Measurements from ENCODE around the gene ZSCAN25.
"Not testable (repeated sequence)": the region's sequence is repeated elsewhere in the genome, so short reads cannot be mapped to it uniquely, and the experiment has no call there.

The ZSCAN25 gene

GRCh38 chr7:99625961-99626360 lies 9.2 kb downstream of the ZSCAN25 start:
- H3K9me3 Mint-ChIP-seq = no peaks in the 10 kb centered on the region
- peaks cover 68% of the 10 kb centered on the region for H3K4me1 Mint-ChIP-seq
- peak overlapping the region; percentile 76 for H3K27ac Mint-ChIP-seq
- peak overlapping the region; percentile 6 for H3K4me3 Mint-ChIP-seq
- H3K27me3 Mint-ChIP-seq = no peaks in the 10 kb centered on the region
- H3K36me3 Mint-ChIP-seq = peaks cover 43% of the 10 kb centered on the region

- Mint-ChIP-seq H3K27ac (peak overlapping the region; percentile 76), H3K27me3 (no peaks in the 10 kb centered on the region), H3K36me3 (peaks cover 42% of the 10 kb centered on the region), H3K9me3 (no peaks in the 10 kb centered on the region), H3K4me3 (no peak overlapping the region), H3K4me1 (peaks cover 68% of the 10 kb centered on the region)
These were observed 9.9 kb downstream of the ZSCAN25 start for GRCh38 chr7:99626661-99627060.

- peaks cover 67% of the 10 kb centered on the region for H3K4me1 Mint-ChIP-seq
- H3K27ac Mint-ChIP-seq = no peak overlapping the region
- H3K4me3 Mint-ChIP-seq = no peak overlapping the region
- H3K36me3 Mint-ChIP-seq = peaks cover 39% of the 10 kb centered on the region
- H3K9me3 Mint-ChIP-seq = no peaks in the 10 kb centered on the region
- no peaks in the 10 kb centered on the region for H3K27me3 Mint-ChIP-seq
These were observed 10.8 kb downstream of the ZSCAN25 start for GRCh38 chr7:99627513-99627912.

- peaks cover 34% of the 10 kb centered on the region for H3K36me3 Mint-ChIP-seq
- no peaks in the 10 kb centered on the region for H3K9me3 Mint-ChIP-seq
- H3K27me3 Mint-ChIP-seq = no peaks in the 10 kb centered on the region
- peak overlapping the region; percentile 62 for H3K27ac Mint-ChIP-seq
- H3K4me1 Mint-ChIP-seq = peaks cover 61% of the 10 kb centered on the region
- H3K4me3 Mint-ChIP-seq = no peak overlapping the region
These were observed 12.0 kb downstream of the ZSCAN25 start for GRCh38 chr7:99628471-99629465.

GRCh38 chr7:99629643-99630042 lies 12.9 kb downstream of the ZSCAN25 start:
- Mint-ChIP-seq H3K9me3 (no peaks in the 10 kb centered on the region), H3K4me1 (peaks cover 52% of the 10 kb centered on the region), H3K27me3 (no peaks in the 10 kb centered on the region), H3K36me3 (peaks cover 29% of the 10 kb centered on the region), H3K4me3 (no peak overlapping the region), H3K27ac (no peak overlapping the region)

GRCh38 chr7:99631295-99632109 lies 14.8 kb downstream of the ZSCAN25 start:
- peaks cover 17% of the 10 kb centered on the region for H3K36me3 Mint-ChIP-seq
- H3K4me1 Mint-ChIP-seq = peaks cover 41% of the 10 kb centered on the region
- peak overlapping the region; percentile 41 for H3K4me3 Mint-ChIP-seq
- no peaks in the 10 kb centered on the region for H3K27me3 Mint-ChIP-seq
- H3K27ac Mint-ChIP-seq = peak overlapping the region; percentile 92
- no peaks in the 10 kb centered on the region for H3K9me3 Mint-ChIP-seq

- Mint-ChIP-seq H3K4me3 (peak overlapping the region; percentile 34), H3K4me1 (peaks cover 50% of the 10 kb centered on the region), H3K36me3 (peaks cover 15% of the 10 kb centered on the region), H3K27ac (peak overlapping the region; percentile 78)
- H3K27me3 Mint-ChIP-seq, H3K9me3 Mint-ChIP-seq: not testable (repeated sequence)
These were observed 20.7 kb downstream of the ZSCAN25 start for GRCh38 chr7:99637414-99637813.

GRCh38 chr7:99638731-99639130 lies 22.0 kb downstream of the ZSCAN25 start:
- H3K4me3 Mint-ChIP-seq = no peak overlapping the region
- H3K36me3 Mint-ChIP-seq = peaks cover 15% of the 10 kb centered on the region
- no peaks in the 10 kb centered on the region for H3K9me3 Mint-ChIP-seq
- no peak overlapping the region for H3K27ac Mint-ChIP-seq
- H3K27me3 Mint-ChIP-seq = no peaks in the 10 kb centered on the region
- H3K4me1 Mint-ChIP-seq = peaks cover 47% of the 10 kb centered on the region

- peaks cover 17% of the 10 kb centered on the region for H3K36me3 Mint-ChIP-seq
These were observed 22.5 kb downstream of the ZSCAN25 start for GRCh38 chr7:99639267-99639666.

GRCh38 chr7:99642027-99642426 lies 25.3 kb downstream of the ZSCAN25 start:
- Mint-ChIP-seq H3K4me3 (no peak overlapping the region), H3K27me3 (no peaks in the 10 kb centered on the region), H3K4me1 (peaks cover 40% of the 10 kb centered on the region), H3K27ac (peak overlapping the region; percentile 68), H3K36me3 (peaks cover 33% of the 10 kb centered on the region), H3K9me3 (no peaks in the 10 kb centered on the region)

More at GRCh38 chr7:99639267-99639666, 22.5 kb downstream of the ZSCAN25 start:
- Mint-ChIP-seq H3K4me3 (no peak overlapping the region), H3K4me1 (peaks cover 49% of the 10 kb centered on the region), H3K27ac (no peak overlapping the region), H3K9me3 (no peaks in the 10 kb centered on the region), H3K27me3 (no peaks in the 10 kb centered on the region)

- Mint-ChIP-seq H3K27ac (no peak overlapping the region), H3K27me3 (no peaks in the 10 kb centered on the region), H3K4me1 (peaks cover 26% of the 10 kb centered on the region), H3K4me3 (no peak overlapping the region), H3K9me3 (no peaks in the 10 kb centered on the region), H3K36me3 (peaks cover 41% of the 10 kb centered on the region)
These were observed 26.7 kb downstream of the ZSCAN25 start for GRCh38 chr7:99643464-99643863.

GRCh38 chr7:99644431-99644830 lies 27.7 kb downstream of the ZSCAN25 start:
- Mint-ChIP-seq H3K27ac (peak overlapping the region; percentile 15), H3K9me3 (no peaks in the 10 kb centered on the region), H3K36me3 (peaks cover 39% of the 10 kb centered on the region), H3K27me3 (no peaks in the 10 kb centered on the region), H3K4me3 (no peak overlapping the region), H3K4me1 (peaks cover 30% of the 10 kb centered on the region)

GRCh38 chr7:99645590-99645989 lies 28.8 kb downstream of the ZSCAN25 start:
- no peaks in the 10 kb centered on the region for H3K9me3 Mint-ChIP-seq
- H3K27me3 Mint-ChIP-seq = no peaks in the 10 kb centered on the region
- peaks cover 39% of the 10 kb centered on the region for H3K36me3 Mint-ChIP-seq
- H3K4me1 Mint-ChIP-seq = peaks cover 24% of the 10 kb centered on the region
- no peak overlapping the region for H3K27ac Mint-ChIP-seq
- H3K4me3 Mint-ChIP-seq = no peak overlapping the region

GRCh38 chr7:99648843-99649242 lies 32.1 kb downstream of the ZSCAN25 start:
- Mint-ChIP-seq H3K4me3 (no peak overlapping the region), H3K27me3 (no peaks in the 10 kb centered on the region), H3K27ac (no peak overlapping the region), H3K9me3 (no peaks in the 10 kb centered on the region), H3K36me3 (peaks cover 35% of the 10 kb centered on the region), H3K4me1 (peaks cover 9% of the 10 kb centered on the region)

GRCh38 chr7:99651290-99651689 lies 34.5 kb downstream of the ZSCAN25 start:
- H3K36me3 Mint-ChIP-seq = peaks cover 19% of the 10 kb centered on the region

GRCh38 chr7:99652671-99653070 lies 35.9 kb downstream of the ZSCAN25 start:
- peaks cover 21% of the 10 kb centered on the region for H3K36me3 Mint-ChIP-seq
- H3K4me1 Mint-ChIP-seq = peaks cover 4% of the 10 kb centered on the region
- no peak overlapping the region for H3K27ac Mint-ChIP-seq

More at GRCh38 chr7:99651290-99651689, 34.5 kb downstream of the ZSCAN25 start:
- no peaks in the 10 kb centered on the region for H3K27me3 Mint-ChIP-seq
- H3K27ac Mint-ChIP-seq = no peak overlapping the region
- no peaks in the 10 kb centered on the region for H3K9me3 Mint-ChIP-seq
- H3K4me3 Mint-ChIP-seq = no peak overlapping the region
- peaks cover 4% of the 10 kb centered on the region for H3K4me1 Mint-ChIP-seq

More at GRCh38 chr7:99652671-99653070, 35.9 kb downstream of the ZSCAN25 start:
- Mint-ChIP-seq H3K4me3 (no peak overlapping the region), H3K27me3 (no peaks in the 10 kb centered on the region), H3K9me3 (no peaks in the 10 kb centered on the region)

All from activated naive CD4-positive, alpha-beta T cell treated with anti-CD3 and anti-CD28 coated beads, Interleukin-2, amount 50 U/mL, for 24 hours (primary cell).